Measurements from ENCODE around the gene ZDHHC20. TPM values are rescaled to one million over a fixed set of nuclear protein-coding genes. Genes with fewer than 3 reads are reported as not detected.

ZDHHC20 gene
- total RNA-seq, 1 experiment from 2014 or later, result 110 TPM

DNA sequence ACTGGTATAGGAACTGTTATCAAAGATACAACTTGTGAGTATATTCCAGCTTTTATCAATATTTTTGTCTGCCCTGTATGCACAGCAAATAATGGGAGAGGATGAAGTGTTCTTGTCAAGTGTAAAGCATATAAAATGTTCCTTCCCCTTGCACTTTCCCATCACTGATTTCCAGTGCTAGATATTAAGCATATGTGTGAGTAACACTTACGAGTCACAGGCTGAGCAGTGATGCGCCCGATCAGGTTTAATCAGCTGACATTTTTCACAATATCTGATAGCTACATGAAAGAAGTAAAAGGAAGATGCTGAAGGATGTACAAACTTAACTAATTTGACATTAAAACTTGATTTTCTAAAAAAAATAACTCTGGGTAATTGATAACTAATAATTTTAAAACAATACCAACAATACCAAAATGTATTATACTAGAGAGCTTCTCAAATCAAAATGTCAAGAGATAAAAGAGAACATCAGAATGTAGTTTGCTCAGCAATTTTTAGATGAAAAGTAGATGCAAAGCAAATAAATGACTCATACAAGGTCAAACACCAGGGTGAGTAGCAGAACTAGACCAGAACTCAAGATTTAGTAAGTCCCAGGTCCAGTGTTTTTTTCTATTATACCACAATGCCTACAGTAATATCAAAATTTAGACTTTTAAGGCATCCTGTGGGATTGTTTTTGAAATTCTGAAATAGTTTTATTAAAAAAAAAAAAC lies 56.4 kb downstream of the ZDHHC20 start:
- DNase-seq (ENCODE audit: low read depth, low spot score) (peak; percentile 22), ATAC-seq (peak; percentile 70)
- H3K27ac ChIP-seq (ENCODE audit: low read depth, low read length), result peak overlapping the region; percentile 25; the same call in 1 of the 2 replicates
- peak; percentile 23; the same call in 1 of the 2 replicates for TF ChIP-seq JUND (IDR thresholded peaks at IDR 0.05)
- no peak for TF ChIP-seq POLR2AphosphoS5 (IDR thresholded peaks at IDR 0.05; ENCODE audit: low read depth, low read length)
- TF ChIP-seq FOSL1 (IDR thresholded peaks at IDR 0.05; ENCODE audit: low read depth), result peak; percentile 29
- no peak overlapping the region for H3K9ac ChIP-seq (ENCODE audit: low read length)
- no TSS peak for BruUV-seq (replicated peaks)
- H4K20me1 ChIP-seq (ENCODE audit: insufficient read depth), result no peaks in the 10 kb centered on the region
- no peaks in the 10 kb centered on the region for H3K9me3 ChIP-seq (ENCODE audit: control insufficient read depth in 1 of 2, insufficient read depth in 1 of 2, low read depth in 1 of 2, low read length in 2 of 2)
- peak overlapping the region; percentile 45 for H3K4me2 ChIP-seq (ENCODE audit: low read length)
- POLR2A ChIA-PET, result no interaction called here
- peaks cover 41 to 44% of the 10 kb centered on the region in 2 experiments for H3K4me1 ChIP-seq (ENCODE audit: control insufficient read depth in 1 of 2, insufficient read depth in 2 of 2, low read length in 2 of 2)
- no peak overlapping the region for H2AFZ ChIP-seq (ENCODE audit: low read depth, low read length, poor library complexity, severe bottlenecking)
- H3K79me2 ChIP-seq (ENCODE audit: insufficient read depth, low read length), result no peaks in the 10 kb centered on the region; the same call in 1 of the 2 replicates
- H3K27me3 ChIP-seq (ENCODE audit: insufficient read depth, low read length), result no peaks in the 10 kb centered on the region
- H3K36me3 ChIP-seq (ENCODE audit: control insufficient read depth in 1 of 2, insufficient read depth in 2 of 2, low read length in 2 of 2), result 0 out of 4 replicates have a peak, but pooled peaks cover 0 to 4% of the 10 kb centered on the region in 2 experiments
- H3K9me2 ChIP-seq (ENCODE audit: insufficient read depth), result no peaks in the 10 kb centered on the region
- intact Hi-C loops (cut with micrococcal nuclease), result loop anchor here (2.0 kb wide), 1 partner anchor 74 kb away; no protein-coding TSS in a partner anchor
- CTCF ChIA-PET, result no interaction called here
- no peak overlapping the region for H3K4me3 ChIP-seq (replicated peaks in 1 of 2; ENCODE audit: low read depth in 1 of 2, low read length in 2 of 2)
- RAD21 ChIA-PET (ENCODE audit: low non-redundant PET in 1 of 2, low total read pairs in 2 of 2, uncharacterized antibody in 2 of 2, unreplicated experiment in 2 of 2), result no interaction called here

DNA sequence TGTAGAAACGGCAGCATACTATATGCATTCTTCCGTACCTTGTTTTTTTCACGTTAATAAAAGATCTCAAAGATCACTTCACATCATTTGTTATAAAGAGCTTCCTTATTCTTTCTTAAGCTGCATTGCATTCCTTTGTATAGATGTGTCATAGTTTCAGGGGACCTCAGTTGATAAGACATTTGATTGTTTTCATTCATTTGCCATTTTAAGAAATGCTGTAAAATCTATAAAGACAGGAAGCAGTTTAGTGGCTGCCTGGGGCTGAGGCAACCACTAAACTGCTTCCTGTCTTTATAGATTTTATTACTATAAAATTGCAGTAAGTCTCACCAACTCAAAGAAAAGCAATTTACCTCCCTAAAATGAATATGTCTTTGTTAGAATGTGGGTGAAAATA lies 59.4 kb downstream of the ZDHHC20 start:
- POLR2A ChIA-PET, result no interaction called here
- H3K36me3 ChIP-seq (ENCODE audit: control insufficient read depth in 1 of 2, insufficient read depth in 2 of 2, low read length in 2 of 2), result peaks cover 0 to 6% of the 10 kb centered on the region in 2 experiments; a peak in 1 of 4 replicates
- peak; percentile 28 for DNase-seq (ENCODE audit: low read depth, low spot score)
- H3K79me2 ChIP-seq (ENCODE audit: insufficient read depth, low read length), result no peaks in the 10 kb centered on the region
- CTCF ChIA-PET, result no interaction called here
- no peak overlapping the region for H3K4me3 ChIP-seq (replicated peaks in 1 of 2; ENCODE audit: low read depth in 1 of 2, low read length in 2 of 2)
- H2AFZ ChIP-seq (ENCODE audit: low read depth, low read length, poor library complexity, severe bottlenecking), result no peak overlapping the region
- BruUV-seq (replicated peaks), result no TSS peak
- peak overlapping the region; percentile 34; the same call in 1 of the 2 replicates for H3K27ac ChIP-seq (ENCODE audit: low read depth, low read length)
- no peaks in the 10 kb centered on the region for H3K9me3 ChIP-seq (ENCODE audit: control insufficient read depth in 1 of 2, insufficient read depth in 1 of 2, low read depth in 1 of 2, low read length in 2 of 2)
- intact Hi-C loops (cut with micrococcal nuclease), result no loop called here
- no peak overlapping the region for H3K9ac ChIP-seq (ENCODE audit: low read length)
- RAD21 ChIA-PET (ENCODE audit: low non-redundant PET in 1 of 2, low total read pairs in 2 of 2, uncharacterized antibody in 2 of 2, unreplicated experiment in 2 of 2), result no interaction called here
- no peaks in the 10 kb centered on the region for H3K9me2 ChIP-seq (ENCODE audit: insufficient read depth)
- no peaks in the 10 kb centered on the region for H3K27me3 ChIP-seq (ENCODE audit: insufficient read depth, low read length)
- H4K20me1 ChIP-seq (ENCODE audit: insufficient read depth), result no peaks in the 10 kb centered on the region
- peak; percentile 42; the same call in 1 of the 2 replicates for ATAC-seq
- H3K4me1 ChIP-seq (ENCODE audit: control insufficient read depth in 1 of 2, insufficient read depth in 2 of 2, low read length in 2 of 2), result peaks cover 41 to 46% of the 10 kb centered on the region in 2 experiments
- no peak for TF ChIP-seq JUND (IDR thresholded peaks at IDR 0.05)
- TF ChIP-seq CEBPB (IDR thresholded peaks at IDR 0.05; ENCODE audit: low read depth), result no peak
- TF ChIP-seq RAD21 (IDR thresholded peaks at IDR 0.05; ENCODE audit: low read depth), result no peak
- no peak for TF ChIP-seq YY1 (IDR thresholded peaks at IDR 0.05; ENCODE audit: extremely low read depth, insufficient replicate concordance, low read depth, low read length)
- TF ChIP-seq CTCF (IDR thresholded peaks at IDR 0.05 in 2 of 3, conservative IDR thresholded peaks at IDR 0.05 in 1 of 3; ENCODE audit: borderline replicate concordance in 1 of 3, insufficient read depth in 1 of 3, low read depth in 2 of 3, low read length in 2 of 3), result no peak
- TF ChIP-seq SP1 (IDR thresholded peaks at IDR 0.05; ENCODE audit: low read depth), result no peak
- TF ChIP-seq MAX (IDR thresholded peaks at IDR 0.05), result no peak
- H3K4me2 ChIP-seq (ENCODE audit: low read length), result peak overlapping the region; percentile 27
